Measurements from ENCODE around the gene COPS2.
"Not testable (repeated sequence)": the region's sequence is repeated elsewhere in the genome, so short reads cannot be mapped to it uniquely, and the experiment has no call there.

COPS2 gene

DNA sequence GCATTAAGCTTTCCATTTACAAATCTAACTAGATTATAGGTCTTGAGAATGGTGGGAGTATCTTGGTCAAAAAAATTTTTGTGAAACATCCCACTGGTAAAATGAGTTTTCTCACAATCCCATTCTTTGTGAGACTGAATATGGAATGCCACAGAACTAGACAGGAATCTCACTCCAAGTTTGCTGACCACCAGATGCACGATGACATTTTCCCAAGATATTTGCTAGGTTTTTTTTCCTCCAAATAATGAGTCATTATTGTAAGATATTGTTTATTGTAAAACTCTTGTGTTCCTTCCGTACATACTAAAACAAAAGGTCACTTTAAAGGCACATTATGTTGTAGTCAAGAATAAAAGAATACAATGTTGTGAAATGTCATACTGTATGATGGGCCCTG is 53.9 kb downstream of the COPS2 start:
- no peak for DNase-seq

- no peak for DNase-seq
These were observed 59.2 kb downstream of the COPS2 start for GRCh38 chr15:49096090-49096750.

- no peak for DNase-seq
These were observed 60.5 kb downstream of the COPS2 start for GRCh38 chr15:49094923-49095322.

DNA sequence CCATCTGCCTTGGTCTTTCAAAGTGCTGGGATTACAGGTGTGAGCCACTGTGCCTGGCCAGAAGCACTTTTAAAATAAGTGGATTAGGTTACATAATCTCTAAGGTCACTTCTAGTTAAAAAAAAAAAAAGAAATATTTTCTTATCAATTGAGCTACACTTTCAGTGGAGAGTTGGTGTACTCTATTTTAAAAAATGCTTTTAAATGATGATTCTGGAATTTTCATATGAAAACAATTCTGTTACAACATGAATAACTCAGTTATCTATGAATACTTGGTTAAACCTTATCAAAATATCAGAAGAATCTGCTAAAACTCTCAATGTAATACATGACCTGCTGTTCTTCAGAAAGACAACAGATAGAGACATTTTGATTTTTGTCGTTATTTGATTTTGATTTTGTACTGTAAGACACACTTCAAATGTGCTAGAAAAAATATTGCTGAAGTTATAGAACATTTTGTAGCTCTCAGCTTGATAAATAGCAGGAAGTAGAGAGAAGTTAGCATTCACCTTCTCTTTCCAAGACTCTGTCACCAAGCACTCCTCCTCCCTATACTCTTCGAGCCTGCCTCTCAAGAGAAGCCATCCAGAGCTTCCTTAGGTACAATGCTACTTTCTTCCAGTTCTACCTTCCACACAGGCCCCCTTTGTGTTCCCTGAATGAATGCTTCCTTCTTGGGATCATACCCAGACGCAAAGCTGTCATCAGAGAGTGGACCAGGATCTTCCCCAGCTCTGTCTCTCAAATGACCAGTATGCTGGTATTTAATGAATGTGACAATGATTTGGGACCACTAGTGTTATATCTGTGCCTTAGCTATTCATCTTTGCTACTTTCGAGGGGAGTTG is 61.9 kb downstream of the COPS2 start:
- DNase-seq: no peak

- no peak for DNase-seq
These were observed 66.4 kb downstream of the COPS2 start for GRCh38 chr15:49088996-49089395.

GRCh38 chr15:49085696-49086459 is 69.5 kb downstream of the COPS2 start:
- DNase-seq: no peak

DNA sequence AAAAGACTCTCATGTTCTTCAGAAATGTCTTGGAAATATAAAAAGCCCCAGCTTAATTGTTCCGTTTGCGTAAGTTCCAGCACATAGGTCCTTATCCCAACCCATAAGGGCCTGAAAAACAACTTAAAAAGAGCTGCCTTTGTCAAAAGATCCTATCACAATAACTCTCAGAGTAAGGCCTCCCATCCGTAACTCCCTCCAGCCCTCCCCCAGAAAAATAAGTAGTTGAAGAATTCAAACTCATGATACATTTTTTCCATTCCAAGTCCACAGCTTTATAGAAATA is 71.2 kb downstream of the COPS2 start:
- DNase-seq: no peak

DNA sequence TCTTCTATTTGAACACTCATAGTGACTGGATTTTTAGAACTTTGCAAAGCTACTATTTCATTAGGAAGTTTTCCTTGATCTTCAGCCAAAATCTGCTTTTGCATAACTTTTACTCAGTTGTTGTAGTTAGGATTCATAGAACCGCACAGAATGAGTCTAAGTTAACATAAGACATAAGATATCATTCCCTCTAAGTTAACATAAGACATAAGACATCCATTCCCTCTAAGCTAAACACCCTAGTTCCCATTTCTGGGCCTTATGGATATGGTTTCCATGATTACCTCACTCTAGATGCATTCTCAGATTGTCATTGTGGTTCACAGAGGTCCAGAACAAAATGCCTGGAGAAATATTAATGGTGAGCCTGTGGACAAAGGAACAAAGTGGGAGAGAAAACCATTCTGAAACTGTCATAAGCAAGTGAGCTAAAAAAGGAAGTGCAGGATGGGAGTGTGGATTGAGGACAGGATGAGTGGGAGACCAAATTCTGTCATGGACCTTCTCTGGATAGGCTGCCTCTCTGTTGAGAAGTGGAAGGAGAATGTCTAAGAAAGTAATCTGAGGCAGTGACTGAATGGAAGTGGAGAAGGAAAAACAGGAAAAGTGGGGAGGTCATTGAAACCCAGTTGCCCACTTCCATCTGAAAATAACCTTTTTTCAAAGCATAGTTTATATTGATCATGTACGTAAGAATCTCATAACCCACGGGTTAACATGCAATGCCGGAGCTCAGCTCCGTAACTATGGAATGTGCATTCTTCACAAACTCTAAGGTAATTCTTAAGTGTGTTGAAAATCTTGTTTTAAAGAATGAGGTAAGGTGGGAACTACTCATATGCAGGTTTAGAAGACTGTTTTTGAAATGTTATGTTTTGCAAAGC is 71.8 kb downstream of the COPS2 start:
- no peak for DNase-seq

DNA sequence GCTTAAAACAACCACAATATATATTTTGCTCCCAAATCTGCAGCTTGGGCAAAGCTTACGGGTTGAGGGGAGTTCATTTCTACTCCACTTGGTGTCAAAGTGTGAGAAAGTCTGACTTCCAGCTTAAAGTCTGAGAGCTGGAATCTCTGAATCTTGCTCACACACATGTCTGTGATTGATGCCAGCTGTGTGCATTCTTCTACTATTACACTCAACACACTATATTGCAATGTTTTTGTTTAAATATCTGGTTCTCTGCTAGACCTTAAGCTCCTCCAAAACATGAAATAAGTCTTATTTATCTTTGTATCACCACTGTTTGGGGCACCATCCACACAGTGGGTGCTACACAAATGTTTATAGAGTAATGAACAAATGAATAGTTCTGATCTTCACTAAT is 72.4 kb downstream of the COPS2 start:
- no peak for DNase-seq

- DNase-seq: no peak
These were observed 75.9 kb downstream of the COPS2 start for GRCh38 chr15:49079340-49080039.

- no peak for DNase-seq
These were observed 79.5 kb downstream of the COPS2 start for GRCh38 chr15:49075881-49076280.

- DNase-seq: not testable (repeated sequence)
These were observed 80.7 kb downstream of the COPS2 start for GRCh38 chr15:49074589-49075287.
